ENCODE data around the gene PGAM2. TPM values are rescaled to one million over a fixed set of nuclear protein-coding genes. Genes with fewer than 3 reads are reported as not detected.
"Not testable (repeated sequence)": the region's sequence is repeated elsewhere in the genome, so short reads cannot be mapped to it uniquely, and the experiment has no call there.

PGAM2 gene
- total RNA-seq, 2 donors from 2014 or later: 1.2 to 1.7 TPM

- peaks cover 10 to 30% of the 10 kb centered on the region in 2 donors for H3K36me3 Mint-ChIP-seq (ENCODE audit: insufficient read depth in 2 of 2)
- ATAC-seq (replicated peaks in 1 of 2) (peak in 1 of 2 donors; percentile 21), DNase-seq (no peak)
- H3K4me3 Mint-ChIP-seq: no peak overlapping the region
- H3K27ac Mint-ChIP-seq: peak overlapping the region; percentile 69
- no peaks in the 10 kb centered on the region for H3K27me3 Mint-ChIP-seq (ENCODE audit: low read depth)
- H3K9me3 Mint-ChIP-seq: no peaks in the 10 kb centered on the region
- peaks cover 54% of the 10 kb centered on the region for H3K4me1 Mint-ChIP-seq (ENCODE audit: low read depth)
These were observed 13.7 kb downstream of the PGAM2 start for GRCh38 chr7:44051611-44052220.

GRCh38 chr7:44050915-44051560 is 14.3 kb downstream of the PGAM2 start:
- peak overlapping the region; percentile 27 for H3K27ac Mint-ChIP-seq
- no peak overlapping the region for H3K4me3 Mint-ChIP-seq
- H3K4me1 Mint-ChIP-seq (ENCODE audit: low read depth): peaks cover 61% of the 10 kb centered on the region
- no peaks in the 10 kb centered on the region for H3K9me3 Mint-ChIP-seq
- no peaks in the 10 kb centered on the region for H3K27me3 Mint-ChIP-seq (ENCODE audit: low read depth)
- no peak for ATAC-seq (replicated peaks in 1 of 2)
- peaks cover 15 to 34% of the 10 kb centered on the region in 2 donors for H3K36me3 Mint-ChIP-seq (ENCODE audit: insufficient read depth in 2 of 2)
- no peak for DNase-seq

- Mint-ChIP-seq H3K27ac (peak overlapping the region; percentile 20), H3K4me1 (ENCODE audit: low read depth) (peaks cover 68% of the 10 kb centered on the region), H3K36me3 (ENCODE audit: insufficient read depth in 2 of 2) (peaks cover 14 to 28% of the 10 kb centered on the region in 2 donors), H3K9me3 (no peaks in the 10 kb centered on the region), H3K4me3 (no peak overlapping the region), H3K27me3 (ENCODE audit: low read depth) (no peaks in the 10 kb centered on the region)
- no peak for ATAC-seq (replicated peaks in 1 of 2)
- DNase-seq: no peak
These were observed 15.0 kb downstream of the PGAM2 start for GRCh38 chr7:44050121-44050914.

GRCh38 chr7:44048031-44048795 is 17.2 kb downstream of the PGAM2 start:
- no peaks in the 10 kb centered on the region for H3K27me3 Mint-ChIP-seq (ENCODE audit: low read depth)
- peaks cover 14 to 24% of the 10 kb centered on the region in 2 donors for H3K36me3 Mint-ChIP-seq (ENCODE audit: insufficient read depth in 2 of 2)
- DNase-seq (no peak), ATAC-seq (replicated peaks in 1 of 2) (no peak)
- peaks cover 78% of the 10 kb centered on the region for H3K4me1 Mint-ChIP-seq (ENCODE audit: low read depth)
- peak overlapping the region; percentile 7 to 20 for H3K4me3 Mint-ChIP-seq
- peak overlapping the region; percentile 87 for H3K27ac Mint-ChIP-seq
- no peaks in the 10 kb centered on the region for H3K9me3 Mint-ChIP-seq

GRCh38 chr7:44046321-44047061 is 18.9 kb downstream of the PGAM2 start:
- H3K9me3 Mint-ChIP-seq: no peaks in the 10 kb centered on the region
- ATAC-seq (replicated peaks in 1 of 2): peak; percentile 54 to 75
- H3K4me1 Mint-ChIP-seq (ENCODE audit: low read depth): peaks cover 69% of the 10 kb centered on the region
- H3K4me3 Mint-ChIP-seq: peak overlapping the region; percentile 81 to 82
- peak overlapping the region; percentile 87 for H3K27ac Mint-ChIP-seq
- no peaks in the 10 kb centered on the region for H3K27me3 Mint-ChIP-seq (ENCODE audit: low read depth)
- peak; percentile 28 to 37 for DNase-seq
- H3K36me3 Mint-ChIP-seq (ENCODE audit: insufficient read depth in 2 of 2): peaks cover 12 to 23% of the 10 kb centered on the region in 2 donors

GRCh38 chr7:44045226-44046014 is 19.9 kb downstream of the PGAM2 start:
- H3K27me3 Mint-ChIP-seq (ENCODE audit: low read depth): no peaks in the 10 kb centered on the region
- H3K27ac Mint-ChIP-seq: peak overlapping the region; percentile 87
- peak overlapping the region; percentile 81 to 82 for H3K4me3 Mint-ChIP-seq
- ATAC-seq (replicated peaks in 1 of 2) (no peak), DNase-seq (no peak)
- H3K4me1 Mint-ChIP-seq (ENCODE audit: low read depth): peaks cover 63% of the 10 kb centered on the region
- H3K9me3 Mint-ChIP-seq: no peaks in the 10 kb centered on the region
- H3K36me3 Mint-ChIP-seq (ENCODE audit: insufficient read depth in 2 of 2): peaks cover 12 to 22% of the 10 kb centered on the region in 2 donors

GRCh38 chr7:44044315-44045225 is 20.8 kb downstream of the PGAM2 start, which contains the start of gene DBNL:
DBNL (plus strand) TSS chr7:44044702; CDS start chr7:44044738, 36 bp downstream.
- peak within 1 kb of the TSS; percentile 81 to 82 for H3K4me3 Mint-ChIP-seq

GRCh38 chr7:44043902-44044301 is 21.5 kb downstream of the PGAM2 start:
- no peak for ATAC-seq (replicated peaks in 1 of 2)
- no peak for DNase-seq
- Mint-ChIP-seq H3K27me3 (ENCODE audit: low read depth) (no peaks in the 10 kb centered on the region), H3K36me3 (ENCODE audit: insufficient read depth in 2 of 2) (peaks cover 12 to 17% of the 10 kb centered on the region in 2 donors), H3K4me3 (peak overlapping the region; percentile 81 to 82), H3K4me1 (ENCODE audit: low read depth) (peaks cover 48% of the 10 kb centered on the region), H3K9me3 (no peaks in the 10 kb centered on the region), H3K27ac (peak overlapping the region; percentile 80)

More at GRCh38 chr7:44044315-44045225, 20.8 kb downstream of the PGAM2 start, which contains the start of gene DBNL:
- no peaks in the 10 kb centered on the region for H3K9me3 Mint-ChIP-seq
- peaks cover 12 to 18% of the 10 kb centered on the region in 2 donors for H3K36me3 Mint-ChIP-seq (ENCODE audit: insufficient read depth in 2 of 2)
- peak; percentile 78 for ATAC-seq (replicated peaks in 1 of 2)
- H3K27ac Mint-ChIP-seq: peak within 1 kb of the TSS; percentile 87
- no peaks in the 10 kb centered on the region for H3K27me3 Mint-ChIP-seq (ENCODE audit: low read depth)
- peaks cover 55% of the 10 kb centered on the region for H3K4me1 Mint-ChIP-seq (ENCODE audit: low read depth)
- peak; percentile 94 to 97 for DNase-seq

- no peaks in the 10 kb centered on the region for H3K27me3 Mint-ChIP-seq (ENCODE audit: low read depth)
- peaks cover 10 to 11% of the 10 kb centered on the region in 2 donors for H3K36me3 Mint-ChIP-seq (ENCODE audit: insufficient read depth in 2 of 2)
- no peak for DNase-seq
- peak overlapping the region; percentile 34 to 50 for H3K4me3 Mint-ChIP-seq
- ATAC-seq (replicated peaks in 1 of 2): no peak
- no peak overlapping the region for H3K27ac Mint-ChIP-seq
- no peaks in the 10 kb centered on the region for H3K9me3 Mint-ChIP-seq
- peaks cover 34% of the 10 kb centered on the region for H3K4me1 Mint-ChIP-seq (ENCODE audit: low read depth)
These were observed 23.1 kb downstream of the PGAM2 start for GRCh38 chr7:44042221-44042620.

GRCh38 chr7:44040493-44040891 is 24.9 kb downstream of the PGAM2 start:
- H3K27ac Mint-ChIP-seq; H3K36me3 Mint-ChIP-seq (ENCODE audit: insufficient read depth in 2 of 2); H3K27me3 Mint-ChIP-seq (ENCODE audit: low read depth); H3K9me3 Mint-ChIP-seq: not testable (repeated sequence)
- peak overlapping the region; percentile 88 for H3K4me3 Mint-ChIP-seq
- peaks cover 17% of the 10 kb centered on the region for H3K4me1 Mint-ChIP-seq (ENCODE audit: low read depth)
- DNase-seq (peak; percentile 68 to 72), ATAC-seq (replicated peaks in 1 of 2) (peak; percentile 63 to 69)
